OCI-LY7 (cell line): ENCODE measurements around the gene PSAPL1. TPM values are rescaled to one million over a fixed set of nuclear protein-coding genes. Genes with fewer than 3 reads are reported as not detected.

Experiments used
- BruUV-seq: library from RNA; stranded (reverse); fragments of 400-500 nt; replicated peaks from 2 replicates; lab custom pipeline; 2021; lab: Mats Ljungman, UMichigan
- CTCF ChIA-PET: fragments of 300-600 bp; sonication (Branson Sonifier 250); formaldehyde crosslinking; loops from one replicate; lab custom pipeline; 2022; ENCODE audit warnings: antibody characterized with exemption; ENCODE audit not compliant: unreplicated experiment; lab: Charles Lee
- POLR2A ChIA-PET: fragments of 300-600 bp; sonication (Branson Sonifier 250); formaldehyde crosslinking; loops from one replicate; lab custom pipeline; 2022; ENCODE audit warnings: antibody characterized with exemption; lab: Charles Lee
- DNase-seq: peaks from one replicate; pipeline ENCODE4 v3.0.0-alpha.2; 2015; ENCODE audit warnings: low spot score
- H2AFZ ChIP-seq: fragments of 200-600 bp; sonication (generic), shearing (Covaris generic); 2 replicates; pipeline ENCODE4 v1.6.1; 2014; ENCODE audit warnings: mild to moderate bottlenecking, antibody characterized with exemption, low read length, moderate library complexity
- H3K27ac ChIP-seq: fragments of 200-600 bp; sonication (generic); 2 replicates; pipeline ENCODE4 v1.5.1; 2014; ENCODE audit warnings: mixed run types, low read depth, mild to moderate bottlenecking, moderate library complexity, low read length, inconsistent platforms; ENCODE audit not compliant: poor library complexity, severe bottlenecking
- H3K36me3 ChIP-seq: fragments of 200-600 bp; sonication (generic); 2 replicates; pipeline ENCODE4 v1.6.1; 2014; ENCODE audit warnings: mild to moderate bottlenecking, antibody characterized with exemption, low read length, moderate library complexity, mixed read lengths; ENCODE audit not compliant: insufficient read depth
- H3K4me1 ChIP-seq: fragments of 200-600 bp; sonication (generic); 2 replicates; pipeline ENCODE4 v1.5.1; 2014; ENCODE audit warnings: mild to moderate bottlenecking, low read length; ENCODE audit not compliant: insufficient read depth, poor library complexity, severe bottlenecking
- H3K4me2 ChIP-seq: fragments of 200-600 bp; sonication (generic); 2 replicates; pipeline ENCODE4 v1.6.1; 2014; ENCODE audit warnings: mild to moderate bottlenecking, low read length
- H3K4me3 ChIP-seq: fragments of 200-600 bp; sonication (generic); 2 replicates; pipeline ENCODE4 v1.5.1; 2014; ENCODE audit warnings: mild to moderate bottlenecking, low read depth, low read length; ENCODE audit not compliant: poor library complexity, severe bottlenecking
- H3K79me2 ChIP-seq: fragments of 200-600 bp; sonication (generic); 2 replicates; pipeline ENCODE4 v1.6.1; 2016; ENCODE audit warnings: low read depth, mild to moderate bottlenecking, low read length, moderate library complexity, mixed read lengths; ENCODE audit not compliant: insufficient read depth
- H3K9me2 ChIP-seq: fragments of 200-600 bp; sonication (generic); 2 replicates; pipeline ENCODE4 v1.6.1; 2016; ENCODE audit warnings: mild to moderate bottlenecking, low read length, mixed read lengths; ENCODE audit not compliant: insufficient read depth
- H3K9me3 ChIP-seq: fragments of 200-600 bp; sonication (generic); 2 replicates; pipeline ENCODE4 v1.6.1; 2014; ENCODE audit warnings: mild to moderate bottlenecking, mixed run types, low read length, mixed read lengths
- H4K20me1 ChIP-seq: fragments of 200-600 bp; sonication (generic); 2 replicates; pipeline ENCODE4 v1.6.1; 2014; ENCODE audit warnings: mild to moderate bottlenecking, antibody characterized with exemption, low read length, moderate library complexity, mixed read lengths; ENCODE audit not compliant: insufficient read depth
- CTCF ChIP-seq: fragments of 200-600 bp; sonication (generic); conservative IDR thresholded peaks from 2 replicates; pipeline ENCODE4 v1.5.1; 2014; ENCODE audit warnings: mild to moderate bottlenecking, antibody characterized with exemption, low read length, moderate library complexity, mixed read lengths
- EZH2phosphoT487 ChIP-seq: fragments of 200-600 bp; sonication (generic); IDR thresholded peaks from 2 replicates; pipeline ENCODE4 v1.6.1; 2018; ENCODE audit warnings: low read depth, borderline replicate concordance, mild to moderate bottlenecking, mixed run types, antibody characterized with exemption, low read length, moderate library complexity, mixed read lengths
- intact Hi-C: fragments of 100-400 bp; cut with micrococcal nuclease; formaldehyde crosslinking; loops from one replicate; pipeline ENCODE4 v1.10.0; 2022; ENCODE audit not compliant: unreplicated experiment
- total RNA-seq, 2 experiments: library from RNA; depleted of rRNA in 1 of 2; stranded (reverse); fragments of >200 nt in 1 of 2; shearing (Covaris generic) in 1 of 2; gene quantifications; 2 replicates each; pipeline ENCODE4 v1.2.3, GENCODE V29; 2014 to 2022

PSAPL1 gene
- total RNA-seq, 2 experiments from 2014 or later = not detected

DNA sequence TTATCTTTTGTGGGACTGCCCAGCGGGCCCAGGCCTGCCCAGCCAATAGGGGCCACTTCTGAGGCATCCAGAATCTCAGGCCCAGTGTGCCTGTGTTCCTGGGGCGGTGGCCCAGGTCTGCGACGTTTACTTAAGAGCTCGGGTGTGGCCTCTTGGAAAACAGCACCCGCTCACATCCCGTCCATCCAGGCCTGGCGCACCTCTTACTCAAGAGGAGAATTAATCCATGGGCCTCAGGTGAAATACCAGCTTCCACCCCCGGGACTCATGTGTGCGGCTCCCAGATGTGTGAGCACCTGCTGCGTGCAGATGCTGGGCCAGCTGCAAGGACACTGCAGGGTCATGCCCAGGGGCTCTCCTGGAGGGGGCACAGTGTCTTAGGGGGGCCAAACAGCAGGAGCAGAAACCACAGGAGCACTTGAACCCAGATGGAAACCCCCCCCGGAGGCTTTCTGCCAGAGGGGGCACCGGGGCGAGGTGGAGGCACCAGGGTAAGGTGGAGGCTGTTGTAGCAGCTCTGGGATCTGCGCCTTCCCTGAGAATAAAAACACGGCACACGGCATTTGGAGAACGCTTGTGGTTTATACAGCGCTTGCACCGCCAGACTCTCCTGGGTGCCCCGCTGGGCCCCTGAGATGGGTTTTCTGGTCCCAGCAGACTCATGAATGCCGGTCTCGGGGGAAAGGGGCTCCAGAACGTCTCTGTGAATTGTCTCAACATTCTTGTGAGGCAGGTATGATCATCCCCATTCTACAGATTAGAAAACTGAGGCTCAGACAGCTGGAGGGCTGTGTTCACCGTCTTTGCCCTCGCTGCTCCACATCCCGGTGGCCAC, 2.8 kb downstream of the PSAPL1 start:
- Histone ChIP-seq H3K9me3 (no peaks in the 10 kb centered on the region), H2AFZ (no peak overlapping the region), H3K4me3 (no peak overlapping the region), H3K9me2 (no peaks in the 10 kb centered on the region), H3K79me2 (no peaks in the 10 kb centered on the region), H3K27ac (no peak overlapping the region), H3K4me1 (no peaks in the 10 kb centered on the region), H4K20me1 (no peaks in the 10 kb centered on the region), H3K4me2 (no peak overlapping the region), H3K36me3 (no peaks in the 10 kb centered on the region)
- TF ChIP-seq EZH2phosphoT487 (no peak), CTCF (no peak)
- ChIA-PET CTCF (no interaction called here), POLR2A (no interaction called here)
- DNase-seq = no peak
- BruUV-seq = no TSS peak
- intact Hi-C loops = no loop called here

DNA sequence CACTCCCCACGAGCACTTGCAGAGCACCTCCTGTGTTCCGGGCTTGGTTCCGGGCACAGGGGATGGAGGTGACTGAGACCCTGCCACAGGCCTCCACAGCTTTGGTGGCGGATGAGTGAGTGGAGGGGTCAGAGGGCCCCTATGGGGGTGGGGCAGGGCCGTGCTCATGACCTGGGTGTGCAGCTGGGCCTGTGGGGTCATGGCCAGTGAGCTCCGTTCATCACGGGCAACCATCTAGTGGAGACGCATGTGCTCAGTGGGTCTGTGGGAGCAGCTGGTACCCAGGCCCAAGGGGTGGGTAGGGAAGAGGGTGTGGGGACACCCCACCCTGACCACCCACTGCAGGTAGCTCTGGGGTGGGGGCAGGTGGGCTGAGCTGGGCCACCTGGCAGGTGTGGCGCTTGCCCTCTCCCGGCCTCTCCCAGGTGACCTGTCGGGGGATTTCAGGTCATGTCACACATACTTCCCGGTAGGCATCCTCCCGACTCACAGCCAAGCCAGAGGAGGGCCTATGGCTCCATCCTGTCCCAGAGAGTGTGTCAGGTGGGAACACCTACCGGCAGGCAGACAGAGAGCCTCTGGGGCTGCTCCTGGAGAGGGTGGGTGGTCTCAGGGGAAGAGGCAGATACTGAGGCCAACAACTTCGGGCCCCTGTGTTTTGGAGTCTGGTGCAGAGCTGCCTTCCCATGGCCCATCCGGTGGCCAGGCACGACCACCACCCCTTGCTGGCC, 3.6 kb downstream of the PSAPL1 start:
- no peak overlapping the region for H2AFZ ChIP-seq
- no peaks in the 10 kb centered on the region for H3K79me2 ChIP-seq
- H3K9me2 ChIP-seq = no peaks in the 10 kb centered on the region
- POLR2A ChIA-PET = no interaction called here
- BruUV-seq = no TSS peak
- H4K20me1 ChIP-seq = no peaks in the 10 kb centered on the region
- H3K4me3 ChIP-seq = no peak overlapping the region
- no peak overlapping the region for H3K27ac ChIP-seq
- DNase-seq = no peak
- no peaks in the 10 kb centered on the region for H3K9me3 ChIP-seq
- TF ChIP-seq EZH2phosphoT487 = no peak
- no peak for TF ChIP-seq CTCF
- intact Hi-C loops = no loop called here
- CTCF ChIA-PET = no interaction called here
- no peak overlapping the region for H3K4me2 ChIP-seq
- no peaks in the 10 kb centered on the region for H3K4me1 ChIP-seq
- H3K36me3 ChIP-seq = no peaks in the 10 kb centered on the region
